Dedifferentiated amniotic fluid mesenchymal stem cell (primary cell): Measurements from ENCODE around the gene OXCT1.
"Not testable (repeated sequence)": the region's sequence is repeated elsewhere in the genome, so short reads cannot be mapped to it uniquely, and the experiment has no call there.

ENCODE experiments used
- DNase-seq: peaks from one replicate; pipeline ENCODE4 v3.0.0-alpha.2; 2016; ENCODE audit errors: extremely low spot score

OXCT1 gene

DNA sequence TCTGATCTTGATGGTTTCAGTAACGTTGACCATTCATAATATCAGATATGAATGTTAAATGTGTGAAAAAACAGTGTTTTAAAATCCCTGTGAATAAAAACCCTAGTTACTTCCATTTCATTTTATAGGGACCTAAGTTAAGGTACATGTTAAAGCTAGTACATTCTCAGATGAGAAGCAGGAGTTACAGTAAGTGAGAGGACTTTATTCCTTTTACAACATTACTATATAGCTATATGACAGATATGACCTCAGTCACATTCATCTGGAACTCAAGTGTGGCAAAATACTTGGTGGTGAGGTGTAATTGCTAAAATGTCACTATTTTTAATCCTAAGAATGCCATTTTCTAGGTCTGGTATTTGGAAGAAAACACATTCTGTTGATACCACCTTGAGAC, 96.4 kb downstream of the OXCT1 start:
- no peak for DNase-seq

DNA sequence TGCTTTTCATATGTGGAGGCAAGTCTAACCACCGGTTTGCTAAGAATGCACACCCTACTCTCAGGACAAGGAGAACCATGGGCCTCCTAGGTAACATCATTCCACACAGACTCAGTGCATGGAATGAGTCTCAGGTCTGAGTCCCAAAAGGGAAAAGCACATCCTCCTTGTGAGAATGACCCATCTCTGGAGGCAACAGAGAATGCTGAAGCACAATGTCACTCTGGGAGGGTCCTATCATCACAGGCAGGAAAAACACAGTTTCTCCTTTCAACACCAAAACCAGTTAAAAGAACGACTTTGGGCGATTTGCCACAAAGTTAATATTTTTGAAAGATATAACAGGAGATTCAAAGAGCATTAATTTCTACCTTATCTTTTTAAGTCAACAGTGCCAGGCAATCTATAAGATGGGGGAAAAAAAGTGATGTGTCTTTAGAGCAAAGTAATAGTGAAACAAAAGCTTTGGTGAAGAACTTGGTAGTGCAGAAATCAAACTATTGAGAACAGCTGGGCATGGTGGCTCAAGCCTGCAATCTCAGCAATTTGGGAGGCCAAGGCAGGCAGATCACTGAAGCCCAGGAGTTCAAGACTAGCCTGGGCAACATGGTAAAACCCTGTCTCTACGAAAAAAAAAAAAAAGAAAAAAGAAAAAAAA, 97.3 kb downstream of the OXCT1 start:
- DNase-seq, result no peak

DNA sequence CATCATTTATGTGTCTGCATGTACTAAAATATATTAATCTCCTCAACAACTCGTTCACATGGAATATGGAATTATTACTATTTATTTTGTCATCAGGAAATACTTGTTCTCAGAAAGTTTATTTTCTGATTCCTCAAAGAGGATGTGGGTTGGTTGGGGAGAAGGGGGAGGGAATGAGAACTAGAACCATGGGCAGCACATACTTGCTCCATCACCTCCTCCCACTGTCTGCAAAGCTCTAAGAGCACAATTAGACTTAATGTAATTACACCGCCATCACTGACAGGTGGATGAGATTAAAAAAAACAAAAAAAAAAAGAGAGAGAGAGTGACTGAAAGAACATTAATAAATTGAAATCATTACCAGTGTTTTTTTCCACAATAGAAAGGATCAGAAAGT, 98.2 kb downstream of the OXCT1 start:
- no peak for DNase-seq

- DNase-seq, result no peak
Observed at GRCh38 chr5:41770799-41771198, 99.4 kb downstream of the OXCT1 start.

DNA sequence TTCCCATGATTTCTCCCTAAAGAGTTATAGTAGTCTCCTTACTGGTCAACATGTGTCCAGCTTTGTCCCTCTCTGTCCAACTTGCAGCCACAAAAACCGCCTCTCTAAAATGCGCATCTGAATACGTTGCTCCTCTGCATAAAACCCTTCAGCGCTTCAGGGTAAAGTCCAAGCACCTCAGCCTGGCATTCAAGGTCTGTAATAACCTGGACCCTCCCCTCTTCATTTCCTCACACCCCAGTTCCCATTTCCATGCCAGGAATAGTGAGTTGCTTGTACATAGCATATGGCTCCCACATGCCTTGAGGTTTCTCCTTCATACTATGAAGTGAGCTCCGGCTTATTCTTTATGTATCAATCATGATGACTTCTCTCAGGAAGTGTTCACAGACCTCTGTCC, 101.5 kb downstream of the OXCT1 start:
- DNase-seq, result no peak

DNA sequence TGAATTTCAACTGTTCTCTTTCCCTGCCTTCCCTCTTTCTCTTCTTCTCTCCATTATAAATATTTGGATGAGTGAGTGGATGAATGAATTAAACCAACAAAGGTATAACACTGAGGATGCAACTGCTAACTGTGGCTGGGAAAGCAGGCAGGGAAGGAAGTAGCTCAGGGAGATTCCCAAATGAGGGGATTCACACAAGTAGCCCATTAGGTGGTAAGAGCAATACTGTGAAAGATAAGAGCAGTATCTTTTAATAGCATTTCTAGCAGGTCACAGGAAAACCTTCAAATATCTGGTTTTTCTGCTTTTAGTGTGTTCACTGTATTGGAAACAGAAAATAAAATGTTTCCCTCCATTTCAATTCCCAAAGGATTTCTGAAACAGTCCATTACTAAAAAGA, 105.6 kb downstream of the OXCT1 start:
- DNase-seq, result no peak

DNA sequence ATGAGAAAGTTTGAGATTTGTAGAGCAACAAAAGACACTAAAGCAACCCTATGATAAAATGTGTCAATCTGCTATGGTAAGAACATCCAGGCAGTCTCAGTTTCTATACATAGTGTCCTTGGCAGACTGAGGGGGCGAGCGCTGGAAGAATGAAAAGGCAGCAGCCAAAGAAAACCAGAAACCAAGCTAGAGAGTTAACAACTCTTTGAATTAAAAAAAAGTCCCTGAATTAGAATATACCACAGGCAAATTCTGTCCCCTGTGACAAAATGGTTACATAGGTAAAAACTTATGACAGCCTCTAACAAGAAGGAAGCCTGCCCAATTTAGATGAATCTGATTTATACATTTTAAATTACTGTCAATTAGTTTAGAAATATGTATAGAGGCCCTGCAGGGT, 106.7 kb downstream of the OXCT1 start:
- DNase-seq, result no peak

- peak; percentile 42 for DNase-seq
Observed at GRCh38 chr5:41763081-41763480, 107.1 kb downstream of the OXCT1 start.

DNA sequence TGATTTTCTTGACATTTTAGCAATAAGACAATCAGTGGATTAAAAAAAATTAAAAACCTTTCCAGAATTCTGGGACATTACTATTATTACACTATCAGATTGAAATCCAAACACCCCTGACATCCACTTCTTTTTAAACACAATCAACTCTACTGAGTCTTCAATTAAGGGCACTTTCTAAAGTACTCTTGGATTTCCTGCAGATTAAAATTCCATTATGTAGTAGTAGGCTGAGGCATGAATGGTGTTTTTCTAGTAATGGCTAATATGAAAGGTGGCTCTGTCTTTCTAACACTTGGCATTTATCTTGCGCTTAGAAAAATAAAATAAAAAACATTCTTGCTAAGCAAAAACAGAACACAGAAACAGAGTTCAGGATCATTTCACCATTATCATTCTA, 107.8 kb downstream of the OXCT1 start:
- no peak for DNase-seq

- DNase-seq, result no peak
Observed at GRCh38 chr5:41761663-41762062, 108.6 kb downstream of the OXCT1 start.

GRCh38 chr5:41755705-41756104, 114.5 kb downstream of the OXCT1 start:
- no peak for DNase-seq

- DNase-seq, result no peak
Observed at GRCh38 chr5:41754857-41755256, 115.4 kb downstream of the OXCT1 start.

GRCh38 chr5:41751867-41752266, 118.4 kb downstream of the OXCT1 start:
- DNase-seq, result no peak

DNA sequence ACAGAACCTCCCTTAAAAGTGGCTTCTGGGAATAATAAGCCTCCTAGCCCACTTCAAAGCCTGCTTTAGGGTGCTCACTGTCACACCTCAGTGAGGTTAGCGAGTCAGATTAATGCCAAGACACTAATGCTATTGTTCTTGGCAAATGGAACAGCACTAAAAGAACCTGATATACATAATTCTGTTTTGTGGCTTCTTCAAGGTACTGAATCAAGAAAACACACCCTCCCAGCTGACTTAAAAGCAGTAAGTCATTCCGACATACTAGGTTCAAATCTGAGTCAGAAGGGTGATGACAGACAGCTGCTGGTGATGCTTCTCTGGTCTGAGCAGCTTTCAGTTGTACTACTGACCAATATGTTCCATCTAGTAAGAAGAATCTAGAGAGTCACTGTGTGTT, 121.6 kb downstream of the OXCT1 start:
- no peak for DNase-seq

DNA sequence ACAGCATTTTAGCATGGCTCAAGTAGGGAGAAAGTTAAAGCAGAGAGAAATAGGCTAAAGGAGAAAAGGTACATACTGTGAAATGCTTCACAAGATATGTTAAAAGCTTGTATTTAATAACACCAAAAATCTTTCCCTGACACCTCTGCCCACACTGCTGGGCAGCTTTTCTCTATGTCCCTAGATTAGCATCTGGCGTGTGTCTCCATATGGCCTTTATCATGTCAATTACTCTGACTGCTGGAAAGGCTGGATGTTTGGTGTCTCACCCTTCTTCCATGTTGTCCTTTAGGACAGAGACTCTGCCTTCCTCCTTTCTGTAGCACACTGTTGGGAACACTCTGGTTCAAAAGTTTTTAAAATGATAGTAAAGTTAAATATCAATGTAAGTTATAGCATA, 122.5 kb downstream of the OXCT1 start:
- no peak for DNase-seq

DNA sequence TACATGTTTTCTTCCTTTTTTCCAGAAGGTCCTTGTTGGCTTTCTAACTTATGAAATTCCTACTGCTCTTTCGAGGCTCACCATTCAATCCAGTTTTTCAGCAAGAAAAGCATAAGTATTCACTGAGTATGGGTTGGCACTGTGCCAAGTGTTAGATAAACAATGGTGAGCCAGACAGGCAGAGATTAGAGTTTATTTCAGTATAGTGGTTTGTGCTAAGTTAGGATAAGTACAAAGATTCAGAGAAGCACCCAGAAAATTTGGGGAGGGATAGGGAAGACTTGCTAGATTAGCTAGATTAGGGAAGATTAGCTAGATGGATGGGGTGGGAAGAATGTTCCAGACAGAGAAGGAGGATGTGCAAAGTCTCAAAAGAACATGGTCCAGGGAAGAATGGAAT, 122.9 kb downstream of the OXCT1 start:
- DNase-seq, result peak; percentile 32

DNA sequence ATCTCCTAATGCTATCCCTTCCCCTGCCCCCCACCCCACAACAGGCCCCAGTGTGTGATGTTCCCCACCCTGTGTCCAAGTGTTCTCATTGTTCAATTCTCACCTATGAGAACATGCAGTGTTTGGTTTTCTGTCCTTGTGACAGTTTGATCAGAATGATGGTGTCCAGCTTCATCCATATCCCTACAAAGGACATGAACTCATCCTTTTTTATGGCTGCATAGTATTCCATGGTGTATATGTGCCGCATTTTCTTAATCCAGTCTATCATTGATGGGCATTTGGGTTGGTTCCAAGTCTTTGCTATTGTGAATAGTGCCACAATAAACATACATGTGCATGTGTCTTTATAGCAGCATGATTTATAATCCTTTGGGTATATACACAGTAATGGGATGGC, 127.6 kb downstream of the OXCT1 start:
- DNase-seq, result not testable (repeated sequence)

- no peak for DNase-seq
Observed at GRCh38 chr5:41738710-41739354, 131.4 kb downstream of the OXCT1 start.

DNA sequence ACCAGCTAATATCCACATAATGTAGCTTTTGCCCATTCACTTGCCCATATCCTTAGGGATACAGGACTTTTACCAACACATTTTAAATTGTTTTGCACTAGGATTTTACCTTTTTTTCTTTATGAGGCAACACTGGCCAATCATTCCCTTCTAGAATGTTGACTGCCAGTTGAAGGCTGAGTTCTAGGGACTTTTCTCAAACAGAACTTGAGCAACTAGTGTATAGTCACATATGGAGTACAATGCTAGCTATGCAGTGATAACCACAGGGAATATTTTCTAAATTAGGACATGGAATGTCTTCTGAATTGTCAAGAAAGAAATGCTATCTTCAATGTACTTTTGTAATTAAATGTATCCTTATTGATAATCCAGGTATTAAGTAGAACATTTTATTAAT, 133.6 kb downstream of the OXCT1 start:
- peak; percentile 56 for DNase-seq

- DNase-seq, result no peak
Observed at GRCh38 chr5:41735213-41735612, 135.0 kb downstream of the OXCT1 start.

- not testable (repeated sequence) for DNase-seq
Observed at GRCh38 chr5:41729381-41729780, 140.8 kb downstream of the OXCT1 start.

- no peak for DNase-seq
Observed at GRCh38 chr5:41728281-41728680, 141.9 kb downstream of the OXCT1 start.

DNA sequence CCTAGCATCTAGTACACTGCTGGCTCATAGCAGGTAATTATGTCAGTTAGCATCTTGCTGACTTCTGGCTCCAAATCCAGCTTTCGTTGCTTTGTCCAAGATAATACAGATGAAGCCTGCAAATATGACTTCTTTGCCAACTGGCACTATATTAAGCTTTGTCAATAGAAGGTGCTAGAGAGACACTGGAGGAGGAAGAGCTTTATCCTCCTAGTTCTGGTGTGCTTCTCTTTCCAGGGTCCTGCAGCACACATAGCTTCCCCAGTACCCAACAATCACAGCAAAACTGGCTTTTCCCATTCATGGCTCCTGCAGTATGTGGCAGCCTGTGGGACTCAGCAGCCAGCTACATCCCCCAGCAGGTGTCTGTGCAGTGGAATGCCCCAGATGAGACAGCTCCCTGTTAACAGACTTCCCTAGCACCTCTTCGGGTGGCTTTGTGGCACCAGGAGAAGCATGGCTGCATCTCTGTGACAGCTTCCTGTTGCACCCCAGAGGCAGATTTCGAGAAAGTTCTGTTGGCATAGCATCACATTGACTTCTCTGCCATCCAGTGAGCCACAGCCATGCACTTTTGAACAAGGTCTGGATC, 147.8 kb downstream of the OXCT1 start:
- DNase-seq, result no peak
